Measurements from ENCODE around the gene ZNF467.
A peak's percentile ranks its signal among the peaks of the same experiment; 100 is the strongest.

Gene ZNF467

GRCh38 chr7:149773446-149774236 lies at the start of gene ZNF467:
TSS of gene ZNF467 (minus strand) at chr7:149773588. CDS start at chr7:149771032, 2,556 bp downstream.
- DNase-seq = peak in 7 of 10 donors; percentile 39 to 90 (median 58)
- intact Hi-C loops (cut with DNase I) = no loop called here

- intact Hi-C loops (cut with DNase I) = no loop called here
- peak in 3 of 10 donors; percentile 55 to 86 (median 70) for DNase-seq
Measured at GRCh38 chr7:149822353-149822943, 49.1 kb upstream of the ZNF467 start.

DNA sequence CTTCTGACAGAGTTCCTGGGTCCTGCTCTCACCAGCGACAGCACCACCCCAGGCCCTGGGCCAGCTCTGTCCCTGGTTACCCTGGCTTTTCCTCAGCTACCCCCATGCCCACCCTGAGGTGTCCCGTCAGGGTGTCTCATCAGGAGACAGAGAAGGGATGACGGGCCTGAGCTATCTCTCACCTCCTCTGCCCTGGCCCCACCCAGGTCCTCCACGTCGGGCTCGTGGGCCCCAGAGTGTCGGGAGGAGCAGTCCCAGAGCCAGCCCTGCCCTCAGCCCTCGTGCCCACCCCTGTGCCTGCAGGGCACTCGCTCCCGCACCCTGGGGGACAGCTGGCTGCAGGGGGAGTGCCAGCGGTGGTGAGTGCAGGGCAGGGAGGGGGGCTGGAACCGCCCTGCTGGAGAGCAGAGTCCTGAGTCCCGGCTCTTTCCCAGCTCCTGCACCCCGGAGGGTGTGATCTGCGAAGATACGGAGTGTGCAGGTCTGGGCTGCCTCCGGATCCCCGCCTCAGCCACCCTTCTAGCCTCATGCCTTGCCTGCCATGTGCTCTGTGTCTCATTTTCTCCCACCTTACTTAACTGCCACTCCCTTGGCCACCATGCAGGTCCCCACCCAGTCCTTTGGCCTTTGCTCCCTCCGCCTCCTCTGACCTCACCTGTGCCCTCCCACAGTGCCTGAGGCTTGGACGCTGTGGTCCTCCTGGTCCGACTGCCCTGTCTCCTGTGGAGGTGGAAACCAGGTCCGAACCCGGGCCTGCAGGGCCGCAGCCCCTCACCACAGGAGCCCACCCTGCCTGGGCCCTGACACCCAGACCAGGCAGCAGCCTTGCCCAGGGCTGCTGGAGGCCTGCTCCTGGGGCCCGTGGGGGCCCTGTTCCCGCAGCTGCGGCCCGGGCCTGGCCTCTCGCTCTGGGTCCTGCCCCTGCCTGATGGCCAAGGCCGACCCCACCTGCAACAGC lies 48.1 kb upstream of the ZNF467 start:
- intact Hi-C loops (cut with DNase I) = no loop called here
- DNase-seq = peak in 5 of 10 donors; percentile 0 to 79 (median 68)

DNA sequence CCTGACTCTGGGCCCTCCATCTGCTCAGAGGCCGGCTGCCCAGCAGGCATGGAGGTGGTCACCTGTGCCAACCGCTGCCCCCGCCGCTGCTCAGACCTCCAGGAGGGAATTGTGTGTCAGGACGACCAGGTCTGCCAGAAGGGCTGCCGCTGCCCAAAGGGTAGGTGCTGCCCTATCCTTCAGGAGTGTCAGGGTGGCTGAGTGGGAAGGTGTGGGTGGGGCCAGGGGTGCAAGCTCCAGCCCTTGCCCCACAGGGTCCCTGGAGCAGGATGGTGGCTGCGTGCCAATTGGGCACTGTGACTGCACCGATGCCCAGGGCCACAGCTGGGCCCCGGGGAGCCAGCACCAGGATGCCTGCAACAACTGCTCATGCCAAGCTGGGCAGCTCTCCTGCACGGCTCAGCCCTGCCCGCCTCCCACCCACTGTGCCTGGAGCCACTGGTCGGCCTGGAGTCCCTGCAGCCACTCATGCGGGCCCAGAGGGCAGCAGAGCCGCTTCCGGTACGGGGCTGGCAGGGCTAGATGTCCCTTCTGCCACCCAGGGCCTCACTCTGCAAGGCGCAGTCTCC lies 47.3 kb upstream of the ZNF467 start:
- intact Hi-C loops (cut with DNase I) = no loop called here
- peak in 5 of 10 donors; percentile 4 to 86 (median 67) for DNase-seq

DNA sequence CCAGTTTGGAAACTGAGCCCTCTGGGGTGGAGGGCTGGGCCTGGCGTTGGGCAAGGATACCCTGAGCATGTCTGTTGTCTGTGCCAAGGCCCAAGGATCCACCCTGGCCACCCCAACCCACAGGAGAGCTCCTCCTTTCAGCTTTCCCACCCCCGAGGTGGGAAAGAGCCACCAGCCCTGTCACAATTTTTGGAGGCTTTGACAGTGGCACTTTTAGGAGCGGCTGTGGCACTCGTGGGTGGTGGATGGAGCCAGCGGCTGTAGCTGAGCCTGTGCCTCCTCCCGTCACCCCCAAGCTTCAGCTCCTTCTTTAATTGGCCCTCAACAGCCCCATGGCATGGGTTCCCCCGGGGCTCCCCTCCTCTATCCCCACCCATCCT lies 46.6 kb upstream of the ZNF467 start:
- DNase-seq = peak in 2 of 10 donors; percentile 49 to 59
- intact Hi-C loops (cut with DNase I) = no loop called here

GRCh38 chr7:149819141-149819960 lies 46.0 kb upstream of the ZNF467 start:
- intact Hi-C loops (cut with DNase I) = no loop called here
- DNase-seq = peak in 5 of 10 donors; percentile 10 to 75 (median 50)

DNA sequence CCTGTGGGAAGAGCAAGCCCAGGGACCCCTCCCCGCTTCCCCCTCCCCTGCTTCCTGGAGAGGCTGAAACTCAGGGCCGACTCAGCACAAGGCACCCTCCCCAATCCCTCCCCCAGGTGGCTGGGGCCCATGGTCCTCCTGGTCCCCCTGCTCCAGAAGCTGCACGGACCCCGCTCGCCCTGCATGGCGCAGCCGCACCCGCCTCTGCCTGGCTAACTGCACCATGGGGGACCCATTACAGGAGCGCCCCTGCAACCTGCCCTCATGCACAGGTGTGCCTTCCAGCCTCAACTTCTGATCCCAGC lies 45.1 kb upstream of the ZNF467 start:
- DNase-seq = peak in 3 of 10 donors; percentile 20 to 74 (median 51)
- intact Hi-C loops (cut with DNase I) = no loop called here

DNA sequence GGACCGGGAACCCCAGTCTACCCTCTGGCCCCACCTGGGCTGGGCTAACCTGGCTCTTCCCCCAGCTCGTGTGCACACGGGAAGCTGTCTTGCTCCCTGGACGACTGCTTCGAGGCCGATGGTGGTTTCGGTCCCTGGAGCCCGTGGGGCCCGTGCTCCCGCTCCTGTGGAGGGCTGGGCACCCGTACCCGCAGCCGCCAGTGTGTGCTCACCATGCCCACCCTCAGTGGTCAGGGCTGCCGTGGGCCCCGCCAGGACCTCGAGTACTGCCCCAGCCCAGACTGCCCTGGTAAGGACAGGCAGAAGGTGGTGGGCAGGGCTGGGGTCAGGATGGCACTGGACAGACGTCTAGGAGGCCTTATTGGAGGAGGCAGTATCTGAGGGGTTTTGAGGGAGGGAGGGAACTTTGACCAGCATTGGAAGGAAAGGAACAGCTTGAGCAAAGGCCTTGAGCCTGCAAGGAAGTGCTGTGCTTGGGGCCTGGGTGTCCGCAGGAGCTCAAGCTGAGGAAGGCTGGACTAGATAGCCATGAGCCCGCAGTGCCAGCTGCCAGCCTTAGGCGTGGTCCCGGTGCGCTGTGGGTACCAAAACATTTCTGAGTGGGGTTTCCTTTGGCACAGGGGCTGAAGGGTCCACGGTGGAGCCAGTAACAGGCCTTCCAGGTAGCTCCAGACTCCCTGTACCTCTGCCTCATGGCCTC lies 44.6 kb upstream of the ZNF467 start:
- DNase-seq = peak in 3 of 10 donors; percentile 62 to 81 (median 77)
- intact Hi-C loops (cut with DNase I) = no loop called here

GRCh38 chr7:149817301-149817771 lies 43.9 kb upstream of the ZNF467 start:
- intact Hi-C loops (cut with DNase I) = no loop called here

GRCh38 chr7:149816794-149817193 lies 43.4 kb upstream of the ZNF467 start:
- peak in 3 of 10 donors; percentile 14 to 63 (median 50) for DNase-seq
- intact Hi-C loops (cut with DNase I) = no loop called here

More at GRCh38 chr7:149817301-149817771, 43.9 kb upstream of the ZNF467 start:
- DNase-seq = peak in 4 of 10 donors; percentile 16 to 66 (median 59)

DNA sequence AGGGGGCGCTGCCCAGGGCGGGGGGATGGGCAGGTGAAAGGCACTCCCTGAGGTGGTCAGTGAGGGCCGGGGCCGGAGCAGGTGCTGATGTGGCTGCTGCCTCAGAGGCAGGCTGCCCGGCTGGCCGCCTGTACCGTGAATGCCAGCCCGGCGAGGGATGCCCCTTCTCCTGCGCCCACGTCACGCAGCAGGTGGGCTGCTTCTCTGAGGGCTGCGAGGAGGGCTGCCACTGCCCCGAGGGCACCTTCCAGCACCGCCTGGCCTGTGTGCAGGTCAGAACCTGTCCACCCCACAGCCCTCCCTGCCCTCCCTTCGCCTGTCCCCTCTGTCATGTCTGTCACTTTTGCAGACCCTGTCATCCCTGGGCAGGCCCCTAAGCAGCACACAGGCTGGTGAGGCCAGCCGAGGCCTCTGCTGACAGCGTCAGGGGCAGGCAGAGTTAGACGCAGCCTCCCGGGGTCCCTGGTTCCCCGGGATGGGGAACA lies 42.9 kb upstream of the ZNF467 start:
- intact Hi-C loops (cut with DNase I) = no loop called here
- DNase-seq = peak in 3 of 10 donors; percentile 41 to 80 (median 72)

DNA sequence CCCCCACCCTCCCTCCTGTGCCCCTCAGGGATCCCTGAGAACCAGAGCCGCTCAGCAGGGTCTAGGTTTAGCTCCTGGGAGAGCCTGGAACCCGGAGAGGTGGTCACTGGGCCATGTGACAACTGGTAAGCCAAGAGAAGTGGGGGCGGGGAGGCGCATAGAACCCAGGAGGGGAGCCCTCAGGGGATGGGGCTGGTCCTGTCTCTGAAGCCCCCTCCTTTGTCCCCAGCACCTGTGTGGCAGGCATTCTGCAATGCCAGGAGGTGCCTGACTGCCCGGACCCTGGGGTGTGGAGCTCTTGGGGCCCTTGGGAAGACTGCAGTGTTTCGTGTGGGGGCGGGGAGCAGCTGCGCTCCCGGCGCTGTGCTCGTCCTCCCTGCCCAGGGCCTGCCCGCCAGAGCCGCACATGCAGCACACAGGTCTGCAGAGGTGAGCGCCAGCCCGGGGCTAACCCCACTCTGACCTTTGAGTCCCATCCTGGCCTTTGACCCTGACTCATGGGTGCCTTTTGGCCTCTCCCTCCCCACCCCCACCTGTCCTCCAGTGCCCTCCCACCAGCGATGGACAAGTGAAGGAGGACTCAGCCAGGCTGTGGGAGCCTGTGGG lies 42.4 kb upstream of the ZNF467 start:
- intact Hi-C loops (cut with DNase I) = no loop called here
- DNase-seq = peak in 3 of 10 donors; percentile 51 to 77 (median 70)

DNA sequence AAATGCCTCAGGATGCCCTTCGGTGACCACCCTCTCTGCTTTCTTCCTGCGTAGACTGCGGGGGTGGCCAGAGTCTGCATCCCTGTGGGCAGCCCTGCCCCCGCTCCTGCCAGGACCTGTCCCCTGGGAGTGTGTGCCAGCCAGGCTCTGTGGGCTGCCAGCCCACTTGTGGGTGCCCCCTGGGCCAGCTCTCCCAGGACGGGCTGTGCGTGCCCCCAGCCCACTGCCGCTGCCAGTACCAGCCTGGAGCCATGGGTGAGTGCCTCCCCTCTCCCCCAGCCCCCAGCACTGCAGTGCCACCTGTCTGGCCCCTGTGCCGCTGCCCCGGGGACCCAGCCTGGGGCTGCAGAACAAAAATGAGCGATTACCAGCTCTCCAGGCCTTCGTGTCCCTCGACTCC lies 41.7 kb upstream of the ZNF467 start:
- intact Hi-C loops (cut with DNase I) = no loop called here
- DNase-seq = peak in 1 of 10 donors; percentile 62

GRCh38 chr7:149814494-149814893 lies 41.1 kb upstream of the ZNF467 start:
- no peak for DNase-seq
- intact Hi-C loops (cut with DNase I) = no loop called here

DNA sequence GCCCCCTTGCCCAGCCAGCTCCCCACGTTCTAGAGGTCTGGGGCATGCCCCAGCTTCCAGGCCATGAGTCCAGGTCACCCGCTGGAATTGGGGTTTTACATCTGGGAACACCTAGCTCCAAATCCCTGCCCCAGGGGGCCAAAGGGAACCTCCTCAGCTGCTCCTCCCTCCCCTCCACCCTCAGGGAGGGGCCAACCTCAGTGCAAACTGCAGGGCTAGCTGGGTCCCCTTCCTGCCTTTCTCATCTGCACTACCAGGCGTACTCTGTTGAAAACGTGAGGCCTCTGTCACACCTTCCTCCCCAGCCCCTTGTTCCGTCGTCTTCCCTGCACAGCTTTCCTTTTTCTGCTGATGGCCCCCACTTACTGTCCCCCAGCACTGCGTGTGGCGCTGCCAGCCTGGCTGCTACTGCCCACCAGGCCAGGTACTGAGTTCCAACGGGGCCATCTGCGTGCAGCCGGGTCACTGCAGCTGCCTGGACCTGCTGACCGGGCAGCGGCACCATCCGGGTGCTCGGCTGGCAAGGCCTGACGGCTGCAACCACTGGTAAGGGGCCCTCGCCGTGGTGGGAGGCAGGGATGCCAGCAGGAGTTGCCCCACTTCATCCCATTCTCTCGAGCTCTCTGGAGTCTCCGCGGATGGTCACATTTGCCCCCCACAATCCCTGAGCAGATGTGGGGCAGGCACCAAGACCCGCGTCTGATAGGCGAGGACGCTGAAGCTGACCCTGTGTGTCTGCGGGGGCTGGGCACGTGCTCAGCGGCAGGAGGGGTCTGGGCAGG lies 40.1 kb upstream of the ZNF467 start:
- no peak for DNase-seq
- intact Hi-C loops (cut with DNase I) = no loop called here

- no peak for DNase-seq
Measured at GRCh38 chr7:149811831-149812490, 38.6 kb upstream of the ZNF467 start.

GRCh38 chr7:149811221-149811620 lies 37.8 kb upstream of the ZNF467 start:
- intact Hi-C loops (cut with DNase I) = no loop called here
- DNase-seq = no peak

More at GRCh38 chr7:149811831-149812490, 38.6 kb upstream of the ZNF467 start:
- intact Hi-C loops (cut with DNase I) = no loop called here
